ENCODE measurements around the gene OR2V2.

Gene OR2V2

GRCh38 chr5:181145133-181145532, 2.3 kb upstream of the OR2V2 start:
- no peak overlapping the region for H3K4me3 ChIP-seq (ENCODE audit: low read length, poor library complexity, severe bottlenecking)
- no peaks in the 10 kb centered on the region for H3K27me3 ChIP-seq (ENCODE audit: insufficient read depth, low read length, poor library complexity, severe bottlenecking)
- no peaks in the 10 kb centered on the region for H3K36me3 ChIP-seq (ENCODE audit: insufficient read depth, low read length)
- no peak overlapping the region for H2AFZ ChIP-seq (ENCODE audit: low read length)
- H3K4me2 ChIP-seq (ENCODE audit: low read depth, low read length, poor library complexity, severe bottlenecking) = no peak overlapping the region
- H3F3A ChIP-seq (ENCODE audit: low read depth) = no peaks in the 10 kb centered on the region
- H3K9me3 ChIP-seq (ENCODE audit: insufficient read depth, low read depth, low read length) = no peaks in the 10 kb centered on the region
- no peaks in the 10 kb centered on the region for H3K79me2 ChIP-seq (ENCODE audit: insufficient read depth, low read length)
- no peak overlapping the region for H3K9ac ChIP-seq (ENCODE audit: low read depth, low read length, poor library complexity, severe bottlenecking)
- H3K4me1 ChIP-seq (ENCODE audit: insufficient read depth, low read length, poor library complexity, severe bottlenecking) = no peaks in the 10 kb centered on the region
- H3K9me2 ChIP-seq (replicated peaks; ENCODE audit: low read depth, low read length) = no peaks in the 10 kb centered on the region
- no peaks in the 10 kb centered on the region for H4K20me1 ChIP-seq (ENCODE audit: insufficient read depth, low read length, poor library complexity, severe bottlenecking)
- no peak for TF ChIP-seq CTCF (conservative IDR thresholded peaks at IDR 0.05; ENCODE audit: low read length)
- TF ChIP-seq EZH2phosphoT487 (IDR thresholded peaks at IDR 0.05; ENCODE audit: borderline replicate concordance) = no peak

- Histone ChIP-seq H4K20me1 (ENCODE audit: insufficient read depth, low read length, poor library complexity, severe bottlenecking) (no peaks in the 10 kb centered on the region), H3F3A (ENCODE audit: low read depth) (no peaks in the 10 kb centered on the region), H2AFZ (ENCODE audit: low read length) (no peak overlapping the region), H3K4me3 (ENCODE audit: low read length, poor library complexity, severe bottlenecking) (no peak overlapping the region), H3K9ac (ENCODE audit: low read depth, low read length, poor library complexity, severe bottlenecking) (no peak overlapping the region), H3K27me3 (ENCODE audit: insufficient read depth, low read length, poor library complexity, severe bottlenecking) (no peaks in the 10 kb centered on the region), H3K9me3 (ENCODE audit: insufficient read depth, low read depth, low read length) (no peaks in the 10 kb centered on the region), H3K36me3 (ENCODE audit: insufficient read depth, low read length) (no peaks in the 10 kb centered on the region), H3K4me1 (ENCODE audit: insufficient read depth, low read length, poor library complexity, severe bottlenecking) (no peaks in the 10 kb centered on the region), H3K9me2 (replicated peaks; ENCODE audit: low read depth, low read length) (no peaks in the 10 kb centered on the region), H3K4me2 (ENCODE audit: low read depth, low read length, poor library complexity, severe bottlenecking) (no peak overlapping the region), H3K79me2 (ENCODE audit: insufficient read depth, low read length) (no peaks in the 10 kb centered on the region)
- TF ChIP-seq EZH2phosphoT487 (IDR thresholded peaks at IDR 0.05; ENCODE audit: borderline replicate concordance) (no peak), CTCF (conservative IDR thresholded peaks at IDR 0.05; ENCODE audit: low read length) (no peak)
These were observed 2.0 kb downstream of the OR2V2 start for GRCh38 chr5:181149355-181149754.

GRCh38 chr5:181149806-181150733, 2.7 kb downstream of the OR2V2 start:
- no peaks in the 10 kb centered on the region for H3K27me3 ChIP-seq (ENCODE audit: insufficient read depth, low read length, poor library complexity, severe bottlenecking)
- TF ChIP-seq CTCF (conservative IDR thresholded peaks at IDR 0.05; ENCODE audit: low read length) (no peak), EZH2phosphoT487 (IDR thresholded peaks at IDR 0.05; ENCODE audit: borderline replicate concordance) (no peak)
- no peaks in the 10 kb centered on the region for H3K9me2 ChIP-seq (replicated peaks; ENCODE audit: low read depth, low read length)
- no peaks in the 10 kb centered on the region for H3F3A ChIP-seq (ENCODE audit: low read depth)
- H2AFZ ChIP-seq (ENCODE audit: low read length) = no peak overlapping the region
- no peak overlapping the region for H3K4me2 ChIP-seq (ENCODE audit: low read depth, low read length, poor library complexity, severe bottlenecking)
- no peaks in the 10 kb centered on the region for H3K79me2 ChIP-seq (ENCODE audit: insufficient read depth, low read length)
- H3K9ac ChIP-seq (ENCODE audit: low read depth, low read length, poor library complexity, severe bottlenecking) = no peak overlapping the region
- no peaks in the 10 kb centered on the region for H3K4me1 ChIP-seq (ENCODE audit: insufficient read depth, low read length, poor library complexity, severe bottlenecking)
- H4K20me1 ChIP-seq (ENCODE audit: insufficient read depth, low read length, poor library complexity, severe bottlenecking) = no peaks in the 10 kb centered on the region
- H3K4me3 ChIP-seq (ENCODE audit: low read length, poor library complexity, severe bottlenecking) = no peak overlapping the region
- no peaks in the 10 kb centered on the region for H3K9me3 ChIP-seq (ENCODE audit: insufficient read depth, low read depth, low read length)
- no peaks in the 10 kb centered on the region for H3K36me3 ChIP-seq (ENCODE audit: insufficient read depth, low read length)

Data from Loucy (cell line).